Body of pancreas (tissue), 4 donors: ENCODE data around the gene PRDM15. TPM values are rescaled to one million over a fixed set of nuclear protein-coding genes. Genes with fewer than 3 reads are reported as not detected.

ENCODE experiments used
- ATAC-seq: fragments of 150-250 bp; one replicate; pipeline ENCODE4 v1.9.1; 2016
- DNase-seq, 4 donors: peaks; one replicate each; pipeline ENCODE4 v3.0.0-alpha.2; 2019
- H3K27ac ChIP-seq, 4 donors: fragments of 200-600 bp; sonication (generic); 1 replicate in 3 of 4; 2 replicates in 1 of 4; pipeline versions ENCODE4 v1.5.1 to v1.6.1; 2016 to 2019; ENCODE audit warnings: mild to moderate bottlenecking in 1 of 4, mixed read lengths in 1 of 4, moderate library complexity in 1 of 4
- H3K27me3 ChIP-seq, 2 donors: fragments of 200-600 bp; sonication (generic); one replicate each; pipeline ENCODE4 v1.6.0; 2016; ENCODE audit warnings: mild to moderate bottlenecking in 1 of 2
- H3K36me3 ChIP-seq, 2 donors: fragments of 200-600 bp; sonication (generic); replicated peaks in 1 of 2; 2 replicates each; pipeline ENCODE4 v1.5.1; 2016; ENCODE audit warnings: low read depth in 2 of 2; ENCODE audit not compliant: insufficient read depth in 1 of 2
- H3K4me1 ChIP-seq: fragments of 200-600 bp; sonication (generic); one replicate; pipeline ENCODE4 v1.6.0; 2016
- H3K4me3 ChIP-seq, 2 donors: fragments of 200-600 bp; sonication (generic); 1 replicate in 1 of 2; 2 replicates in 1 of 2; pipeline ENCODE4 v1.5.1; 2016 to 2019
- H3K9me3 ChIP-seq, 3 donors: fragments of 200-600 bp; sonication (generic); 1 replicate in 2 of 3; 2 replicates in 1 of 3; pipeline ENCODE4 v1.5.1; 2016
- POLR2A ChIP-seq, 3 donors: fragments of 450-650 bp; IDR thresholded peaks; one replicate each; pipeline ENCODE4 v1.6.1; 2016; ENCODE audit warnings: antibody characterized with exemption in 3 of 3, mild to moderate bottlenecking in 2 of 3
- WGBS, 2 donors: methylation state at CpG; one replicate each; pipeline ENCODE4 v1.1.5; 2017; 5-methylcytosine and 5-hydroxymethylcytosine counted together
- intact Hi-C: fragments of 100-400 bp; cut with DNase I; formaldehyde crosslinking; loops from one replicate; pipeline ENCODE4 v1.15.1; 2023
- total RNA-seq, 2 donors: library from RNA; depleted of rRNA; stranded (reverse); fragments of >200 nt; gene quantifications; one replicate each; pipeline ENCODE4 v1.1.0, GENCODE V29; 2016
- TF ChIP-seq, protein P1 (sequence below), 7 experiments: fragments of 450-650 bp in 4 of 7; fragments of 200-600 bp in 3 of 7; sonication (generic) in 3 of 7; IDR thresholded peaks; one replicate each; pipeline ENCODE4 v1.5.1; 2016 to 2019; ENCODE audit warnings: antibody characterized with exemption in 7 of 7

The PRDM15 gene
- total RNA-seq, 2 donors from 2014 or later: 3.1 to 6.9 TPM

DNA sequence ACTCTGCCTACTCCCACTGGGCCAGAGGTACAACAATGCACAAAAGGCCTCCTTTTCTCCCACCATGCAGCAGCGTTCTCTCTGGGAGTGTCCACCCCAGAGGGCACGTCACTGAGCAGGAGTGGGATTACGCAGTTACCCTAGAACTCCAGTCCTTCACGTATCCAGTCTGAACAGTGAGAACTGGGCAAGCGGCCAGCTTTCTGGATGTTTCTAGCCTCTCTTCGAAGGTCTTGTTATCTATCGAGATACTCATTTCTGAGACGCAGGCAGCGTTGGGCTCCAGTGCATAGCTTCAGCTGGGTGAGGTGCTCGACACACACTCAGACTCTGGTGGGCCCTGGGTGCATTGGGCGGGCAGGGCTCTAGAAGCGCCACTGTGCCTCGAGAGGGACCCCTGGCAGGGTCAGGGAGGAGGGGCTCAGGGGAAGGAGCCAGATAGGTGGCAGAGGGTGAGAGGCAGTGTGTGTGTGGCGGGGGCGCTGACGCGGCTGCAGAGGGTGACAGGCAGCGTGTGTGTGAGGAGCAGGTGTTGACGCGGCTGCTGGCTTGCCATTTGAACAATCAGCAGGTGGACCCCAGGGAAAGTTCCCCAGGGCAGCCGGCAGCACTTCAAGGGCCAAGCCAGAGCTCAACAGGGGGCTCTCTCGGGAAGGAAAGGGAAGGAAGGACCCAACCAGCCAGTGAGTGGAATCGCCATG is 27.9 kb downstream of the PRDM15 start:
- H3K27me3 ChIP-seq: no peaks in the 10 kb centered on the region
- DNase-seq: no peak
- H3K4me1 ChIP-seq: no peaks in the 10 kb centered on the region
- peaks cover 0 to 2% of the 10 kb centered on the region in 2 donors for H3K36me3 ChIP-seq
- no peak overlapping the region for H3K4me3 ChIP-seq
- 76 to 90% methylated on average over 18 to 23 of the region's 23 CpGs for WGBS, 2 donors
- H3K9me3 ChIP-seq: no peaks in the 10 kb centered on the region
- no peak for TF ChIP-seq POLR2A (IDR thresholded peaks at IDR 0.05)
- TF ChIP-seq, protein P1, sequence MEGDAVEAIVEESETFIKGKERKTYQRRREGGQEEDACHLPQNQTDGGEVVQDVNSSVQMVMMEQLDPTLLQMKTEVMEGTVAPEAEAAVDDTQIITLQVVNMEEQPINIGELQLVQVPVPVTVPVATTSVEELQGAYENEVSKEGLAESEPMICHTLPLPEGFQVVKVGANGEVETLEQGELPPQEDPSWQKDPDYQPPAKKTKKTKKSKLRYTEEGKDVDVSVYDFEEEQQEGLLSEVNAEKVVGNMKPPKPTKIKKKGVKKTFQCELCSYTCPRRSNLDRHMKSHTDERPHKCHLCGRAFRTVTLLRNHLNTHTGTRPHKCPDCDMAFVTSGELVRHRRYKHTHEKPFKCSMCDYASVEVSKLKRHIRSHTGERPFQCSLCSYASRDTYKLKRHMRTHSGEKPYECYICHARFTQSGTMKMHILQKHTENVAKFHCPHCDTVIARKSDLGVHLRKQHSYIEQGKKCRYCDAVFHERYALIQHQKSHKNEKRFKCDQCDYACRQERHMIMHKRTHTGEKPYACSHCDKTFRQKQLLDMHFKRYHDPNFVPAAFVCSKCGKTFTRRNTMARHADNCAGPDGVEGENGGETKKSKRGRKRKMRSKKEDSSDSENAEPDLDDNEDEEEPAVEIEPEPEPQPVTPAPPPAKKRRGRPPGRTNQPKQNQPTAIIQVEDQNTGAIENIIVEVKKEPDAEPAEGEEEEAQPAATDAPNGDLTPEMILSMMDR (IDR thresholded peaks at IDR 0.05): no peak
- ATAC-seq: no peak
- H3K27ac ChIP-seq: no peak overlapping the region
- intact Hi-C loops: no loop called here

DNA sequence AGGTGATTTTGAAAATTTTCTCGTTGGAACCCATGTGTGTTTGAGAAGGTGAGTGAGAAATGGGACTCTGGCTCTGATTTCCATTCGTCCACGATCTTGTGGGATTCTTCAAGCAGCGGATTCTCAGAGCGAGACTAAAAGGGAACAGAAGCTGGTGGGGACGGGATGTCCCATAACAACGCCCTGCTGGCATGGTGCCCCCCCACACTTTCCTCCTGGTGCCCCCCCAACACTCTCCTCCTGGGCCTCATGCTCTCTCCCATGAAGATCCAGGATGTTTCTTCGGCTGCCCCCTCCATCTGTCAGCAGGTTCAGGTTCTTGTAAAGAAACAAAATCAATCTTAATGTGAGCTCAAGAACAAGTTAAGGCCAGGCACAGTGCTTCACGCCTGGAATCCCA is 29.1 kb downstream of the PRDM15 start:
- Histone ChIP-seq H3K36me3 (peaks cover 0 to 2% of the 10 kb centered on the region in 2 donors), H3K27me3 (no peaks in the 10 kb centered on the region), H3K4me1 (no peaks in the 10 kb centered on the region), H3K4me3 (no peak overlapping the region), H3K9me3 (no peaks in the 10 kb centered on the region), H3K27ac (no peak overlapping the region)
- 94% methylated on average over 9 of the region's 9 CpGs for WGBS, 2 donors
- intact Hi-C loops: no loop called here
- ATAC-seq: no peak
- TF ChIP-seq, protein P1 (IDR thresholded peaks at IDR 0.05): no peak
- no peak for TF ChIP-seq POLR2A (IDR thresholded peaks at IDR 0.05)
- DNase-seq: no peak

DNA sequence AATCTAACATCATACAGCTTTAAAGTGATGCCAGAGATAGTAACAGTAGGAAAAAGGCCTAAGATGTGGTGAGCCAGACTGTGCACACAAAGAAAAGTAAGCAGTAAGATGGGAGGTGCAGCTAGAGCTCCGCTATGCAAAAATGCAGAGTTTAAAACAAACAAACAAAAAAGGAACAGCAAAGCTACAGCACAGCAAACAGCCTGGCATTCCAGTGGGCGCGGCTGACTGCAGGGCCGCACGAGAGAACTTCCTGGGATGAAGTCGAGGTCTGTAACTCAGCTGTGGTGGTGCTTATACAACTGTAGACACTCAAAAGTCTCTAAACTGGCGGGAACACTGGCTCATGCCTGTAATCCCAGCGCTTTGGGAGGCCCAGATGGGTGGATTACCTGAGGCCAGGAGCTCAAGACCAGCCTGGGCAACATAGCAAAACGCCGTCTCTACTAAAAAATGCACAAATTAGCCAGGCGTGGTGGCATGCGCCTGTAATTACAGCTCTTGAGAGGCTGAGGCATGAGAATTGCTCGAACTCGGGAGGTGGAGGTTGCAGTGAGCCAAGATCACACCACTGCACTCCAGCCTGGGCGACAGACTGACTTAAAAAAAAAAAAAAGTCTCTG is 30.1 kb downstream of the PRDM15 start:
- TF ChIP-seq, protein P1 (IDR thresholded peaks at IDR 0.05): no peak
- H3K36me3 ChIP-seq: no peaks in the 10 kb centered on the region
- no peak overlapping the region for H3K27ac ChIP-seq
- no peak for ATAC-seq
- H3K4me1 ChIP-seq: no peaks in the 10 kb centered on the region
- H3K9me3 ChIP-seq: no peaks in the 10 kb centered on the region
- H3K4me3 ChIP-seq: no peak overlapping the region
- no peak for DNase-seq
- 91 to 96% methylated on average over 15 of the region's 15 CpGs for WGBS, 2 donors
- H3K27me3 ChIP-seq: no peaks in the 10 kb centered on the region
- intact Hi-C loops: no loop called here

- Histone ChIP-seq H3K36me3 (no peaks in the 10 kb centered on the region), H3K4me1 (no peaks in the 10 kb centered on the region), H3K4me3 (no peak overlapping the region), H3K9me3 (no peaks in the 10 kb centered on the region), H3K27me3 (no peaks in the 10 kb centered on the region), H3K27ac (no peak overlapping the region)
- ATAC-seq: no peak
- no peak for TF ChIP-seq POLR2A (IDR thresholded peaks at IDR 0.05)
- TF ChIP-seq, protein P1 (IDR thresholded peaks at IDR 0.05): no peak
- no peak for DNase-seq
- intact Hi-C loops: no loop called here
- 83 to 85% methylated on average over 8 of the region's 8 CpGs for WGBS, 2 donors
Measured at GRCh38 chr21:41848533-41848932, 30.6 kb downstream of the PRDM15 start.
